Activated T-cell treated with anti-CD3 and anti-CD28 coated beads for 1 hour (primary cell): Measurements from ENCODE around the gene CYP26B1.

Experiments used
- DNase-seq: peaks from one replicate; pipeline ENCODE4 v3.0.0-alpha.2; 2020; ENCODE audit warnings: low read depth

Gene CYP26B1

GRCh38 chr2:72082021-72082601 lies 65.6 kb downstream of the CYP26B1 start:
- DNase-seq = no peak

DNA sequence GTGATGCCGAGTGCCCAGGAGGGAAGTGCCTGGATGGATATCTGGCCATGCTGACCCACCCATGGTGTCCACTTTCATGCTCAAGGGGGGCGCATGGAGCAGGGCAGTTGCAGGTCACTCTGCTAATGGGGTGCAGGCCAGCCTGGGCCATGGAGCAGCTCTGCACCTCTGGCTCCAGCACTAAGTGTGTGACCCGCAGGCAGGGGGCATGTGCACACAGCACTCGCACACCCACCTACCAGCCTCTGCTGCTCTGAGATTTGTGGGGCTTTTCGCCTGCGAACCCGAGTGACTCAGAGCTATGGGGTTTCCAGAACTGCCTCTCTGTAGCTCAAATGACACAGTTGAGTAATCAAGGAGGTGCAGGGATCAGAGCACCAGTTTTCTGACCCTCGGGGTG lies 66.2 kb downstream of the CYP26B1 start:
- no peak for DNase-seq

DNA sequence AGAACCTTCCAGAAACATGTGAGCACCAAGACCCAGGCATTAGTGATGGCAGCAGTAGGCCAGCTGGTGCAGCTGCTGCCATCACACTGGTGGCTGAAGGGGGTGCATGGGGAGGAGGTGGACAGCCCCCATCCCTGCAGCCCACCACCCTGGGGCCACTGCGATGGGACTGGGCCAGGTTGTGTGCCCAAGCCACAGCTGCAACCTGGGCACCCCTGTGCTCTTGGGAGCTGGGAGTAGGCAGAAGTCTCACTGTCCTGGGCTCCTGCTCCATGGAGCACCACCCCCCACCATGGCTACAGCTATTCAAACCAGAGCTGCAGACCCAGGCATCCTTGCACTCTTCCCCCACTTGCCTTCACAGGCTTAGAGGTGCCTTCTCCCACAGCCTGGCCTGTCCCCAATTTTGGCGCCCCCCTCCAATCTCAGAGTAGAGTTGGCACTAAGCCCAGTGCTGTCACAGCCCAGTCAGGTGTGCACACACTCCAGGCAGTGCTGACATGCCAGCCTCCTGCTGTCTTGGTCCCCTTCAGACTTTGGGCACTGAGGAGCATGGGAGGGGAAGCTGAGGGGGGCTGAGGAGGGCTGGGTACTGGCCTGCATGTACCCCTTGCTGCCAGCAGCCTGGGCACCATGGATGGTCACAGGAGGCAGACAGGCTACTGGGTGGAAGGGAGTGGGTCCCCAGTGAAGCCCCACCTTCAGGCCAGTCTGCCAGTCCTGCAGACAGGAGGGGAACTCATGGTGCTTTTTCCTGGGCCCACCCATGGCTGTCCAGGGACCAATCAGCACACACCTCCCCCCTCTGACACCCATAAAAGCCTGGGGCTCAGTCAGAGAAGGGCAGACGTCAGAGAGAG lies 67.1 kb downstream of the CYP26B1 start:
- no peak for DNase-seq
